Loucy (cell line): Measurements from ENCODE around the gene NAT16.

ENCODE experiments used
- H2AFZ ChIP-seq: fragments of 200-600 bp; sonication (generic); 2 replicates; pipeline ENCODE4 v1.6.0; 2016; ENCODE audit warnings: antibody characterized with exemption, mild to moderate bottlenecking, low read length, moderate library complexity
- H3F3A ChIP-seq: fragments of 200-600 bp; 2 replicates; pipeline ENCODE4 v1.6.0; 2016; ENCODE audit warnings: antibody characterized with exemption, low read depth, mild to moderate bottlenecking
- H3K27me3 ChIP-seq: fragments of 200-600 bp; sonication (generic); 2 replicates; pipeline ENCODE4 v1.6.1; 2014; ENCODE audit warnings: low read length, mild to moderate bottlenecking; ENCODE audit not compliant: insufficient read depth, poor library complexity, severe bottlenecking
- H3K36me3 ChIP-seq: fragments of 200-600 bp; sonication (generic); 2 replicates; pipeline ENCODE4 v1.6.1; 2016; ENCODE audit warnings: low read length; ENCODE audit not compliant: insufficient read depth
- H3K4me1 ChIP-seq: fragments of 200-600 bp; sonication (generic); 2 replicates; pipeline ENCODE4 v1.5.1; 2014; ENCODE audit warnings: low read length, mild to moderate bottlenecking; ENCODE audit not compliant: insufficient read depth, poor library complexity, severe bottlenecking
- H3K4me2 ChIP-seq: fragments of 200-600 bp; sonication (generic); 2 replicates; pipeline ENCODE4 v1.6.0; 2014; ENCODE audit warnings: antibody characterized with exemption, low read length, low read depth, mild to moderate bottlenecking; ENCODE audit not compliant: poor library complexity, severe bottlenecking
- H3K4me3 ChIP-seq: fragments of 200-600 bp; sonication (generic); 2 replicates; pipeline ENCODE4 v1.5.1; 2014; ENCODE audit warnings: low read length, mild to moderate bottlenecking, mixed read lengths; ENCODE audit not compliant: poor library complexity, severe bottlenecking
- H3K79me2 ChIP-seq: fragments of 200-600 bp; sonication (generic); 2 replicates; pipeline ENCODE4 v1.6.1; 2014; ENCODE audit warnings: low read length; ENCODE audit not compliant: insufficient read depth
- H3K9ac ChIP-seq: fragments of 200-600 bp; sonication (generic); 2 replicates; pipeline ENCODE4 v1.6.0; 2014; ENCODE audit warnings: mild to moderate bottlenecking, low read depth, low read length, moderate library complexity; ENCODE audit not compliant: poor library complexity, severe bottlenecking
- H3K9me2 ChIP-seq: fragments of 200-600 bp; sonication (generic); replicated peaks from 2 replicates; pipeline ENCODE4 v1.6.1; 2016; ENCODE audit warnings: low read depth, low read length, mixed read lengths
- H3K9me3 ChIP-seq: fragments of 200-600 bp; sonication (generic); 2 replicates; pipeline ENCODE4 v1.6.1; 2014; ENCODE audit warnings: mild to moderate bottlenecking, antibody characterized with exemption, low read length, low read depth; ENCODE audit not compliant: insufficient read depth
- H4K20me1 ChIP-seq: fragments of 200-600 bp; sonication (generic); 2 replicates; pipeline ENCODE4 v1.6.0; 2014; ENCODE audit warnings: antibody characterized with exemption, low read length, mild to moderate bottlenecking; ENCODE audit not compliant: insufficient read depth, poor library complexity, severe bottlenecking
- EZH2phosphoT487 ChIP-seq: fragments of 200-600 bp; IDR thresholded peaks from 2 replicates; pipeline ENCODE4 v1.6.1; 2018; ENCODE audit warnings: antibody characterized with exemption, mild to moderate bottlenecking, moderate library complexity, borderline replicate concordance
- TF ChIP-seq, protein P1 (sequence below): fragments of 200-600 bp; sonication (generic); conservative IDR thresholded peaks from 2 replicates; pipeline ENCODE4 v1.5.1; 2014; ENCODE audit warnings: mild to moderate bottlenecking, antibody characterized with exemption, low read length

NAT16 gene

DNA sequence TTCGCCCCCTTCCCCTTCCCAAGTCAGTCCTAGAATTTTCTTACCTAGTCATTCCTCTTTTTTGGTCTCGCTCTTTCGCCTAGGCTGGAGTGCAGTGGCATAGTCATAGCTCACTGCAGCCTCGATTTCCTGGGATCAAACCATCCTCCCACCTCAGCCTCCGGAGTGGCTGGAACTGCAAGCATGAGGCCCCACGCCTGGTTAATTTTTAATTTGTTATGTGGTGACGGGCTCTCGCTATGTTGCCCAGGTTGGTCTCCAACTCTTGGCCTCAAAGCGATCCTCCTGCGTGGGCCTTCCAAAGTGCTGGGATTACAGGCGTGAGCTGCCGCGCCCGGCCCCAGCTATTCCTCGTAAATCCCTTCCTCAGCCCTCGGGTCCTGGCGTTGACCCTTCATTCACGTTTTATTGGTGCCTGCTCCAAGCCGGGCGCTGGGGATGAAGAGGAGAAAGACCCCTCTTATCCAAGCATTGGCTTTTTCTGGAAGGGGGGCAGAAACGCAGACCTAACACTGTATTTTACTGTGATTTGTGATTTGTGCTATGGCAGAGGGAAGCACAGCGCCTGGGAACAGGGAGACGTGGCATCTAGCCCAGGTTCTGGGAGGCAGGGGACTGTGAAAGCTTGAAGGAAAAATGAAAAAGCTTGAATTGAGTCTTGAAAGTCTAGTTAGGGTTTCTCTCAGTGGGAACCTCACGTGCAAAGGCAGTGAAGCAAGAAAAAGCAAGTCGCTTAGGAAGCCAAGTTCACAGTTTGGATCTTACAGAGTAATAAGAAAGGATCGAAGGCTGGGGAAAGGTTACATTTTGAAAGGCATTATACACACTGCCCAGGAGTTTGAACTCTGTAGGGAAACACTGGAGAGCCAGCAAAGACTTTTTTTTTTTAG, 38.4 kb upstream of the NAT16 start:
- H2AFZ ChIP-seq: peak overlapping the region; percentile 35
- H3K9ac ChIP-seq: peak overlapping the region; percentile 79
- no peaks in the 10 kb centered on the region for H3K9me3 ChIP-seq
- TF ChIP-seq, protein P1, sequence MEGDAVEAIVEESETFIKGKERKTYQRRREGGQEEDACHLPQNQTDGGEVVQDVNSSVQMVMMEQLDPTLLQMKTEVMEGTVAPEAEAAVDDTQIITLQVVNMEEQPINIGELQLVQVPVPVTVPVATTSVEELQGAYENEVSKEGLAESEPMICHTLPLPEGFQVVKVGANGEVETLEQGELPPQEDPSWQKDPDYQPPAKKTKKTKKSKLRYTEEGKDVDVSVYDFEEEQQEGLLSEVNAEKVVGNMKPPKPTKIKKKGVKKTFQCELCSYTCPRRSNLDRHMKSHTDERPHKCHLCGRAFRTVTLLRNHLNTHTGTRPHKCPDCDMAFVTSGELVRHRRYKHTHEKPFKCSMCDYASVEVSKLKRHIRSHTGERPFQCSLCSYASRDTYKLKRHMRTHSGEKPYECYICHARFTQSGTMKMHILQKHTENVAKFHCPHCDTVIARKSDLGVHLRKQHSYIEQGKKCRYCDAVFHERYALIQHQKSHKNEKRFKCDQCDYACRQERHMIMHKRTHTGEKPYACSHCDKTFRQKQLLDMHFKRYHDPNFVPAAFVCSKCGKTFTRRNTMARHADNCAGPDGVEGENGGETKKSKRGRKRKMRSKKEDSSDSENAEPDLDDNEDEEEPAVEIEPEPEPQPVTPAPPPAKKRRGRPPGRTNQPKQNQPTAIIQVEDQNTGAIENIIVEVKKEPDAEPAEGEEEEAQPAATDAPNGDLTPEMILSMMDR: no peak
- TF ChIP-seq EZH2phosphoT487: no peak
- no peaks in the 10 kb centered on the region for H3K27me3 ChIP-seq
- H3K4me3 ChIP-seq: peak overlapping the region; percentile 80
- no peaks in the 10 kb centered on the region for H3K36me3 ChIP-seq
- H3K9me2 ChIP-seq: no peaks in the 10 kb centered on the region
- no peaks in the 10 kb centered on the region for H3F3A ChIP-seq
- H3K4me2 ChIP-seq: peak overlapping the region; percentile 91
- peaks cover 30% of the 10 kb centered on the region for H3K79me2 ChIP-seq
- H3K4me1 ChIP-seq: peaks cover 19% of the 10 kb centered on the region
- no peaks in the 10 kb centered on the region for H4K20me1 ChIP-seq

DNA sequence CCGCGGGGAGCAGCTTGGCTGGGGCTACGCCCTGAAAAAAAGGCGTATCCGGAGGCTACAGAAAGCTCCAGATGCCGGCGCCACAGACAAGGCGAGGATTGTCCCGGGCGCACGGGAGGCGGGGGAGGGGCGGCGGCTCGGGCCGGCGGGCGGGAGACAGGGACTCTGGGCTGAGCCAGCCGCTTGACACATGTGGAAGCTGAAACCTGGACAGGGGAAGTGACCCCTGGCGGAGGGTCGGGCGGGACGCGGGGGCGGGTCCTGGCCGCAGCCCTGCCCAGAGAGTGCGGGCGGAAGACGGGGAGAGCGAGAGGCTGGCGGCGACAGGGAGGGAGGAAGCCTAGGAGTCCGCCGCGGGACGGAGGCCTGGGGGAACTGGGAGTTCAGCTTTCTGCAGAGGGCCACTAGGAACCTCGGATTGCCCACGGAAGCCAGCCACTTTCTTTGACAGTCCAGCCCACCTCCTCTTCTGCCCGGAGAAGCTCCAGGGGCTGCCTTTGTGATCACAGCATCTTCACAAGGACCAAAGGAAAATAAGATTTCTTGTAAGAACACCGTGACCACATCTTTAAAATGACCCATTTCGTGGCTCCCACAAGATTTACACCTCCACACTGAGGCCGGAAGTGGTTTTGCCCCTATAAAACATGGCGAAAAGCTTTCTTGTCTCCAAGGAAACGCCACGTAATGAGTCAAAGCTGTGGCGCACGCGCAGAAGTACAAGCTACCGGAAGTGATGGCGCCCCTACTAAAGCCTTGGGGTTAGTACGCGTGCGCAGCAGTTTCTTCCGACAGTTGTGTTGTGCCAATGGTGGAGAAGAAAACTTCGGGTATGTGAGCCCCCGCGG, 37.5 kb upstream of the NAT16 start, which contains the start of the genes PLOD3 and ZNHIT1:
Gene PLOD3 (minus strand): TSS at position 194 of the 848 bp plus-strand sequence. CDS start 307 bp downstream, outside the sequence.
Gene ZNHIT1 (plus strand): TSS at position 778 of the 848 bp plus-strand sequence. CDS start 31 bp downstream, at position 809.
- no peak for TF ChIP-seq EZH2phosphoT487
- TF ChIP-seq, protein P1: no peak; the same call in 1 of the 2 replicates

DNA sequence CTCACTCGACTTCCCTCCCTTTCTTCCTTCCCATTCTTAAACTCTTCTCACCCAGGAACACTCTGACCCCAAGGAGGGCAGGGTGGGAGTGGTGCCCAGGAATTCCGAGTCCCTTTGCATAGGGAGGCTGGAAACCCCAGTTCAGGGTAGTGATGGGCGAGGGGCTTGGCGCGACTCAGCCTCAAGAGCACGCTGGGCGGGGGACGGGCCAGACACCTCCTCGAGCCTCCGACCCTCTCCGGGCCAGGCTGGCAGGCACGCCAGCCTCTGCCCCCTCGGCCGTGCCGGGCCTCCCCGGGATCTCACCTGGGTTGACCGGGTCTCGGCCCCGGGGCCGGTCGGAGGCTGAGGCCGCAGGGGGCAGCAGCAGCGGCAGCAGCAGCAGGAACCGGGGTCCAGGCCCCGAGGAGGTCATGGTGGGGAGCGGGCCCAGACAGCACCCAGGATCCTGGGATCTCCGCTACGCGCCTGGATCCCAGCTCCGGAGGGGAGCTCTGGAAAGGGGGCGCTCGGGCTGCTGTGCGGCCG, 36.8 kb upstream of the NAT16 start:
- H3K4me1 ChIP-seq: peaks cover 19% of the 10 kb centered on the region
- H3K9ac ChIP-seq: peak overlapping the region; percentile 74
- H4K20me1 ChIP-seq: no peaks in the 10 kb centered on the region
- peak overlapping the region; percentile 91 for H3K4me2 ChIP-seq
- TF ChIP-seq, protein P1: no peak
- TF ChIP-seq EZH2phosphoT487: no peak
- peaks cover 30% of the 10 kb centered on the region for H3K79me2 ChIP-seq
- no peaks in the 10 kb centered on the region for H3K27me3 ChIP-seq
- H2AFZ ChIP-seq: peak overlapping the region; percentile 83; the same call in 1 of the 2 replicates
- H3K4me3 ChIP-seq: peak overlapping the region; percentile 80
- H3K9me2 ChIP-seq: no peaks in the 10 kb centered on the region
- no peaks in the 10 kb centered on the region for H3K9me3 ChIP-seq
- H3K36me3 ChIP-seq: no peaks in the 10 kb centered on the region
- H3F3A ChIP-seq: no peaks in the 10 kb centered on the region

More for the DNA sequence above, 37.5 kb upstream of the NAT16 start, which contains the start of the genes PLOD3 and ZNHIT1:
- Histone ChIP-seq H3F3A (no peaks in the 10 kb centered on the region), H2AFZ (peak within 1 kb of the TSS; percentile 83), H4K20me1 (no peaks in the 10 kb centered on the region), H3K4me2 (peak within 1 kb of the TSS; percentile 91), H3K9me2 (no peaks in the 10 kb centered on the region), H3K9me3 (no peaks in the 10 kb centered on the region), H3K79me2 (peaks cover 30% of the 10 kb centered on the region), H3K9ac (peak within 1 kb of the TSS; percentile 79), H3K4me3 (peak within 1 kb of the TSS; percentile 80), H3K27me3 (no peaks in the 10 kb centered on the region), H3K36me3 (no peaks in the 10 kb centered on the region), H3K4me1 (peaks cover 19% of the 10 kb centered on the region)
